HG02981 (cell line): Measurements from ENCODE around the gene SLC29A3.

Experiments
- ATAC-seq: cut with Tn5 transposase; IDR thresholded peaks from one replicate; pipeline ENCODE4 v1.9.1; 2021; ENCODE audit warnings: mild to moderate bottlenecking, moderate library complexity; ENCODE audit not compliant: unreplicated experiment

SLC29A3 gene

DNA sequence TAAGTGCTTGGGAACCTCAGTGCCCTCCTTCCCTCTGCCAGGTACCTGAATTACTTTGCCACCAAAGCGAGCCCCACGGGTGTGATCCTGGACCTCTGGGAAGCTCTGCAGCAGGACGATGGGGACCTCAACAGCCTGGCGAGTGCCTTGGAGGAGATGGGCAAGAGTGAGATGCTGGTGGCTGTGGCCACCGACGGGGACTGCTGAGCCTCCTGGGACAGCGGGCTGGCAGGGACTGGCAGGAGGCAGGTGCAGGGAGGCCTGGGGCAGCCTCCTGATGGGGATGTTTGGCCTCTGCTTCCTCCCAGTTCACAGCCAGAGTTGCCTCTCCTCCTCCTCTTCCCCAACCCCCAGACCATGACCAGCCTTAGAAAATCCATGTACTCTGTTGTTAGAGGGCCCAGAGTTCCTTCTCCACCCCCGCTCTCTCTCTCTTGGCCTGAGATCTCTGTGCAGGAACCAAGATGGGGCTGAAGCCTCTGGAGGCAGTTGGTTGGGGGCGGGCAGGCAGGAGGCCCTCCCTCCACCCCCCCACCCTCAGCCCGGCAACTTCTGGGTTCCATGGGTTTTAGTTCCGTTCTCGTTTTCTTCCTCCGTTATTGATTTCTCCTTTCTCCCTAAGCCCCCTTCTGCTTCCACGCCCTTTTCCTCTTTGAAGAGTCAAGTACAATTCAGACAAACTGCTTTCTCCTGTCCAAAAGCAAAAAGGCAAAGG is 19.8 kb upstream of the SLC29A3 start:
- ATAC-seq = no peak

- ATAC-seq = no peak
Measured at GRCh38 chr10:71300555-71301370, 18.3 kb upstream of the SLC29A3 start.

DNA sequence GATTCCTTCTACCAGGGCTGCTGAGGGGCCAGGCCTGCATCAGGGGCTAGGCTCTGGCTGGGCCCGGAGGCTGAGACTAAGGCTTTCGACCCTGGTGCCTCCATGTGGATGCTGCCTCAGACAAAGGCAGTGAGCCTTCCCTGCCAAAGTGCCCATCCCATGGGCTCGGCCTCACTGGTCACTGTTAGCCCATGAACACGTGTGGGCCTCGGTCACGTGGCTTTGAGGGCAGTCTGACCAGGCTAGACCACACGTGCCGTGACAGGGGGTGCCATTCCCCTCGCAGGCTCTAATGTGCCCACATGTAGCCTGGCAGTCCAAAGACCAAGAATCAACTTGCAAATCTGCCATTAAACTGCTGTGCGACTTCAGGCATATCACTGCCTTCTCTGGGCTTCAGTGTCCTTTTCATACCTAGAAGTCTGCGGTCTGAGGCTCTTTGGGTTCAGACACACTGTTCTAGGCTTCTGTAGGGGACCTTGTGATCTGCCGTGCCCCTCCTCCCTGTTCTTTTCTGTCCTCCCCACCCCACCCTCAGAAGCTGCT is 17.6 kb upstream of the SLC29A3 start:
- ATAC-seq = no peak

- no peak for ATAC-seq
Measured at GRCh38 chr10:71302451-71302850, 16.6 kb upstream of the SLC29A3 start.

DNA sequence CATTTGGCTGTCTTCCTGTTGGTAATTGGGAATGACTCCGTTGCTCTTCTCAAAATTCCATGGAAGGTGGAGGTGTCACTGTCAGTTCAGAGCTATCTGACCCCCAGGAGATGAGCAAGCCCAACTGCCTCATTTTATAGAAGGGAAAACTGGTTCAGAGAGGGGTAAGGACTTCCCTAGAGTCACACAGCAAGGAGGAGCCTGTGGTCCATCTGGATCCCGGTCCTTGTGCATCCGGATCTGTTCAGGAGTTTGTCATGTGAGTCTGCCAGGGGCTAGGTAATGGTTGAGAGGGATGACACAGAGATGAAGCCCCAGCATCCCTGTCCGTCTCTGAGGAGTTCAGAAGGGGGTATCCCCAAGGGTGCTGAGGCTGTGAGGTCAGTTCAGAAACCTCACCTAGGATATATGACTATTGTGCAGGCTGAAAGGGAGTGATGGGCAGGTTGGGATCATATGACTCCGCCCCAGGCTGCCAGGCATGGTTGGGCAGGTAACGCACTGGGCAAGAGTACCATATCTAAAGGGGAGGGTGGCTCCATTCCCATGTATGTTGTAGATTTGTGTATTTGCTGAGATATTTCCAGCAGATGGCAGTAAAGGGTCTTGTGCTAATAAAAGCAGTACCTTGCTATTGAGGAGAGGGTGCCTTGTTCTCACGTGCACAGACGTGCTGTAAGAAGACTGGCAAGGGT is 16.0 kb upstream of the SLC29A3 start:
- no peak for ATAC-seq

DNA sequence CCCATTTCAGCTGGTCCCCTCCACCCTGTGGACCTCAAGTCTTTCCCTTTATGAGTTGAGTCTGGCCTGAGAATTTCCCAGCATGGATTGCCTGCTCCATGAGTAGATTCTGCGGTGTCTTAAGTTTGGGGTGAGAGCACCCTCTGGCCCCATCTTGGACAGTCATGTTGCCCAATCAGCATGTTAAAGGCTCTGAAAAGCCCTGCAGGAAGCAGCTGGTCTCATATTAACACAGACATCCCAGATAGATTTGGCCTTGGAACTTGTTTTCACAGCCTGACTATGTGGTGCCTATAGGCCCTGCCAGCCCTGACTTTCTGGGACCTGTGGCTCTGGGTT is 15.5 kb upstream of the SLC29A3 start:
- no peak for ATAC-seq

GRCh38 chr10:71304914-71305313 is 14.1 kb upstream of the SLC29A3 start:
- no peak for ATAC-seq

GRCh38 chr10:71306979-71307378 is 12.1 kb upstream of the SLC29A3 start:
- ATAC-seq = no peak

- ATAC-seq = no peak
Measured at GRCh38 chr10:71307469-71308085, 11.5 kb upstream of the SLC29A3 start.

DNA sequence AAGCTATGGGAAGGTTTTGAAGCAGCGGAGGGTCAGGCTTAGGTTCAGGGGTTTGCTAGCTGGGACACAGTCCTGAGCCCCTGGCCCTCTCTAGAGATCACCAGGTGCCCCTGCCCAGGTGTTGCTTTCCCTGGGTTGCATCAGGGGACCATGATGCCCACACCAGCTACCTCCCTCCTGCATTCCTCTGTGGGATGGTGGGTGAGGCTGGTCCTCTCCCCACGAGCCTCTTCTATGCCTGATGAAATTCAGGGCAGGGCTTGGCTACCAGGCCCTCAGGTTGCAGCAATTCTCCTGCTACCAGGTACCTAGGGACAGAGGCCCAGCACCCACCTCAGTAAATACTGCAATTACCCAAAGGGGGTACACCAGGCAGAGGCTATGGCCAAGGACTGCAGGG is 10.8 kb upstream of the SLC29A3 start:
- ATAC-seq = no peak

DNA sequence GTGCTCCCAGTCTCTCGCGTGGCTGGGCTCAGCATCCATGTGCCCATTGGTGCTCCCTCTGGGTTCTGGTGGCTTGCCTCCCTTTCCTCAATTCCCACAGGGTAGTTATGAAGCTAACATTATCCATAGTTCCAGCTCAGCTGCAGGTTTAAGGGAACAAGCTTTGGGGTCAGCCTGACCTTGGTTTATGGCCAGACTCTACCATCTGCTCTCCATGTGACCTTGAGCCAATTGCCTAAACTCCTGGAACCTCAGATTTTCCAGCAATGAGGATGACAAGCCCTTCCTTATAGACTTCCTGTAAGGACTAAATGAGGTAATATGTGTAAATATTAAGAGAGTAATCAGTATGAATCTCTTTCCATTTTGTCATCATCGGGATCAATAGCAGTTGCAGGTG is 10.1 kb upstream of the SLC29A3 start:
- no peak for ATAC-seq

- ATAC-seq = no peak
Measured at GRCh38 chr10:71309919-71310318, 9.1 kb upstream of the SLC29A3 start.

DNA sequence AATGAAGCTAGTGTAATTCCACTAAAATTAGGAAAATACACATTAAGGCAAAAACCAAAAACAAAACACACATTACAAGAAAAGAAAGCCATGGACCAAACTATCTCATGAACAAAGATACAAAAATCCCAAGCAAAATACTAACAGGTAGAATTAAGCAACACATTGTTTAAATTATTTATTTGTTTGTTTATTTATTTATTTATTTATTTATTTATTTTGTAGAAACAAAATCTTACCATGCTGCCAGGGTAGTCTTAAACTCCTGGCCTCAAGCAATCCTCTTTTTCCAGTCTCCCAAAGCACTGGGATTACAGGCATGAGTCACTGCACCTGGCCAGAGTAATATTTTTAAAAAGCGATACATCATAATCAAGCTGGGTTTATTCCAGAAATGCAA is 6.8 kb upstream of the SLC29A3 start:
- no peak for ATAC-seq

- ATAC-seq = no peak
Measured at GRCh38 chr10:71312811-71313789, 6.0 kb upstream of the SLC29A3 start.

- ATAC-seq = no peak
Measured at GRCh38 chr10:71314028-71314693, 4.9 kb upstream of the SLC29A3 start.

DNA sequence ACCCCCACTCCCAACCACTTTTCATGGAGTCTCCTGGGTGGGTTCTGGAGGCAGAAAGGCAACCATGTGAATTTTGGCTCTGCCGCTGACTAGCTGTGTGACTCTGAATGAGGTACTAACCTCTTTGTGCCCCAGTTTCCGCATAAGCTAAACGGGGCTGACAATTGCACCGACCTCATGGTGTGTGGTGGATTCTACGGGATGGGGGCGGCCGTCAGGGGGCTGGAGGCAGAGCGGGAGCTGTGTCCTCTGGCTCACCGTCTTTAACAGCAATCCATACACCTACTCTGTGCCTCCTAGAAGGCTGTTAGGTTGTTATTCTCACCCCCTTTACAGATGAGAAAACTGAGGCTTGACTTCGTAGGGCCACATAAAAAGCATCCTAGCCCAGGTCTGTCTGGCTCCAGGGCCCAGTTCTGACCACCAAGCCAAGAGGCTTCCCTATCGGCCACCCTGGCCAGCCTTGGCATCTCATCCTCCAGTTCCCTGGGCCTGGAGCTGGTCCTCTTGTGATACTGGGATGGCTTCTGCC is 4.3 kb upstream of the SLC29A3 start:
- no peak for ATAC-seq

GRCh38 chr10:71316056-71316785 is 2.8 kb upstream of the SLC29A3 start:
- ATAC-seq = no peak

DNA sequence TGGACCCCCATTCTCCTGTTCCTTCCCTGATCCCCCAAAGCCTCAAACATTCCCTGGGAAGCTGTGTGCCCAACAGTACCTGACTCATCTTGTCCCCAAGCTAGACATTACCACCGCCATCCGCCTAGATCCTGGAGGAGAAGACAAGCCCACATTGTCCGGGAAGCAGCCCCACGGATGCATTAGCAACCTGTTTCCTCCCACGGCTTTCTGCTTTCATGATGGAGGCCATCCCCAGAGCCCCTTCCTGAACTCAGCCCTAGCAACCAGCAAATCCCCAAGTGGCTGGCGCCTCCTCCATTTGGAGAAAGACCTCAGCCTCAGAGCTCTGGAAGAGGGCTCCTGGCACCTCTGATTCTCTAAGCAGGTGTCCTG is 2.3 kb upstream of the SLC29A3 start:
- no peak for ATAC-seq

- ATAC-seq = no peak
Measured at GRCh38 chr10:71317739-71318138, 1.3 kb upstream of the SLC29A3 start.
